H1 (cell line): ENCODE results near the gene EVC2.

Experiments
- CEBPB ChIP-seq: IDR thresholded peaks from 2 replicates; pipeline ENCODE4 v1.6.1; 2012; ENCODE audit warnings: low read depth, low read length
- EP300 ChIP-seq, 2 experiments: IDR thresholded peaks; 1 replicate in 1 of 2; 2 replicates in 1 of 2; pipeline ENCODE4 v1.6.1; 2011 to 2012; ENCODE audit warnings: low read depth in 2 of 2, low read length in 2 of 2, mild to moderate bottlenecking in 2 of 2, borderline replicate concordance in 1 of 2, inconsistent platforms in 1 of 2, moderate library complexity in 1 of 2
- GABPA ChIP-seq: IDR thresholded peaks from 2 replicates; pipeline ENCODE4 v1.6.1; 2011; ENCODE audit warnings: mild to moderate bottlenecking, low read length, moderate library complexity, borderline replicate concordance; ENCODE audit not compliant: insufficient read depth
- KDM4A ChIP-seq: IDR thresholded peaks from one replicate; pipeline ENCODE4 v1.7.1; 2012; ENCODE audit warnings: low read depth, mild to moderate bottlenecking, moderate library complexity, low read length, inconsistent platforms; ENCODE audit not compliant: severe bottlenecking
- POLR2A ChIP-seq, 2 experiments: IDR thresholded peaks; 1 replicate in 1 of 2; 2 replicates in 1 of 2; pipeline ENCODE4 v1.6.1; 2011; ENCODE audit warnings: low read depth in 2 of 2, low read length in 2 of 2, mild to moderate bottlenecking in 2 of 2; ENCODE audit errors: control extremely low read depth in 1 of 2
- RXRA ChIP-seq: IDR thresholded peaks from 2 replicates; pipeline ENCODE4 v1.6.1; 2011; ENCODE audit warnings: low read depth, mild to moderate bottlenecking, low read length, moderate library complexity; ENCODE audit not compliant: insufficient read depth
- SRF ChIP-seq: IDR thresholded peaks from 2 replicates; pipeline ENCODE4 v1.6.1; 2011; ENCODE audit warnings: mild to moderate bottlenecking, low read depth, low read length, moderate library complexity
- TF ChIP-seq, protein P1 (sequence below), 3 experiments: IDR thresholded peaks; 1 replicate in 2 of 3; 2 replicates in 1 of 3; pipeline versions ENCODE4 v1.5.1 to v1.6.1; 2011; ENCODE audit warnings: low read length in 3 of 3, mild to moderate bottlenecking in 3 of 3, inconsistent platforms in 2 of 3, low read depth in 1 of 3, moderate library complexity in 1 of 3; ENCODE audit not compliant: insufficient read depth in 1 of 3; ENCODE audit errors: control extremely low read depth in 1 of 3

DNA sequence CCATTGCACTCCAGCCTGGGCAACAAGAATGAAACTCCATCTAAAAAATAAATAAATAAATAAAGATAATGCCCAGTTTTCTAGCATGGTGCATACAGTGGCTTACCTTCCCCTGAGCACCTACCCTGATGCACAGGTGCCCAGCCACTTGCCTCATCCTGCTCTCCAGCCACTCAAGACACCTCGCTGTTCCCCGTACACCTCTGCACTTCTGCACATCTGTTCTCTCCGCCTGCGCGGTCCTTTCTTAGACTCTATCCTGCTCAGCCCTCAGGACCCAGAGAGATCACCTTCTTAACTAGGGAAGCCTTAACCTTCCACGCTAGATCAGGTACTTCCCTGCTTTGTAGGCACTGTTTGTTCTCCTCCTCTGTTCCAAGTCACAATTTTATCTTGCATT is 5.5 kb upstream of the EVC2 start:
- TF ChIP-seq, protein P1, sequence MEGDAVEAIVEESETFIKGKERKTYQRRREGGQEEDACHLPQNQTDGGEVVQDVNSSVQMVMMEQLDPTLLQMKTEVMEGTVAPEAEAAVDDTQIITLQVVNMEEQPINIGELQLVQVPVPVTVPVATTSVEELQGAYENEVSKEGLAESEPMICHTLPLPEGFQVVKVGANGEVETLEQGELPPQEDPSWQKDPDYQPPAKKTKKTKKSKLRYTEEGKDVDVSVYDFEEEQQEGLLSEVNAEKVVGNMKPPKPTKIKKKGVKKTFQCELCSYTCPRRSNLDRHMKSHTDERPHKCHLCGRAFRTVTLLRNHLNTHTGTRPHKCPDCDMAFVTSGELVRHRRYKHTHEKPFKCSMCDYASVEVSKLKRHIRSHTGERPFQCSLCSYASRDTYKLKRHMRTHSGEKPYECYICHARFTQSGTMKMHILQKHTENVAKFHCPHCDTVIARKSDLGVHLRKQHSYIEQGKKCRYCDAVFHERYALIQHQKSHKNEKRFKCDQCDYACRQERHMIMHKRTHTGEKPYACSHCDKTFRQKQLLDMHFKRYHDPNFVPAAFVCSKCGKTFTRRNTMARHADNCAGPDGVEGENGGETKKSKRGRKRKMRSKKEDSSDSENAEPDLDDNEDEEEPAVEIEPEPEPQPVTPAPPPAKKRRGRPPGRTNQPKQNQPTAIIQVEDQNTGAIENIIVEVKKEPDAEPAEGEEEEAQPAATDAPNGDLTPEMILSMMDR (IDR thresholded peaks at IDR 0.05; ENCODE audit: control extremely low read depth in 1 of 3, insufficient read depth in 1 of 3, low read depth in 1 of 3, low read length in 3 of 3): no peak
- TF ChIP-seq RXRA (no peak), CEBPB (no peak), GABPA (no peak), KDM4A (no peak), EP300 (IDR thresholded peaks at IDR 0.05; ENCODE audit: borderline replicate concordance in 1 of 2, low read depth in 2 of 2, low read length in 2 of 2) (no peak), POLR2A (IDR thresholded peaks at IDR 0.05; ENCODE audit: control extremely low read depth in 1 of 2, low read depth in 2 of 2, low read length in 2 of 2) (no peak), SRF (no peak)
